ENCODE data around the gene SPECC1L. TPM values are rescaled to one million over a fixed set of nuclear protein-coding genes. Genes with fewer than 3 reads are reported as not detected.

SPECC1L gene
- total RNA-seq, 1 donor from 2014 or later: 41.9 TPM

DNA sequence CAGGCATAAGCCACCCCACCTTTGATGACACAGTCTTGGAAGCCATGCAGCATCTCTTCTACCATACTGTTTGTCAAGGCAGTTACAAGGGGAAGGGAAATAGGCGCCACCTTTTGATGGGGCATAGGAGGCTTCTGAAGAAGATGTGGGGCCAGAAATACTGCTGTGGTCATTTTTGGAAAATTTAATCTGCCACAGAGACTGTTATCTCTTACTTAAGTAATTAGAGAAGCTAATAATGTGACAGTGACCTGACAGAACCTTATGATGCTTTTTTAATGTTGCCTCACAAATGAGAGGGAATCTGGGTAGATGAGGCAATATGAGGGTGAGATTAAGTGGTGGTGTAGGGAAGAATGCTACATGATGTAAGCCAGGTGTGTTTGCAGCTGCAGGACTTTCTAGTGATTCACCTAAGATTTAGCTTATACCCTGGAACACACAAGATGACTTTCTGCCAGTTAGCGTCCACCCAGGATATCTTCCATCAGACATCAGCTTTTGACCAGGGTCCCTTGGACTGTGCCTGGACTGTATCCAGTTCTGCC, 122.5 kb downstream of the SPECC1L start:
- DNase-seq (ENCODE audit: extremely low read depth, low read depth, low spot score): no peak

DNA sequence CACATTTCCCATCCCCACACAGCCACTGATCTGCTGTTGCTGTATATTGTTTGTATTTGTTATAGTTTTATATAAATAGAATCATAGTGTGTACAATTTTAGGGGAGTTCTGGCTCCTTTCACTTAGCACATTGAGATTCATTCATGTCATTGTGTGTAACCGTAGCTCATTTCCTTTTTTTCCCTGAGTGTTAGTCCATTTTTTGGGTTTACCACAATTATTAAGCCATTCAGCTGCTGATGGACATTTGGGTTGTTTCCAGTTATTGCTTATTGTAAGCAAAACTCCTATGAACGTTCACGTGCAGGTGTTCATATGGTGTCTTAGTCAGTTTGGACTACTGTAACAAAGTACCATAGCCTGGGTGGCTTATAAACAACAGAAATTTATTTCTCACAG, 123.2 kb downstream of the SPECC1L start:
- DNase-seq (ENCODE audit: extremely low read depth, low read depth, low spot score): no peak

- DNase-seq (ENCODE audit: extremely low read depth, low read depth, low spot score): no peak
Observed at GRCh38 chr22:24394254-24394653, 123.6 kb downstream of the SPECC1L start.

DNA sequence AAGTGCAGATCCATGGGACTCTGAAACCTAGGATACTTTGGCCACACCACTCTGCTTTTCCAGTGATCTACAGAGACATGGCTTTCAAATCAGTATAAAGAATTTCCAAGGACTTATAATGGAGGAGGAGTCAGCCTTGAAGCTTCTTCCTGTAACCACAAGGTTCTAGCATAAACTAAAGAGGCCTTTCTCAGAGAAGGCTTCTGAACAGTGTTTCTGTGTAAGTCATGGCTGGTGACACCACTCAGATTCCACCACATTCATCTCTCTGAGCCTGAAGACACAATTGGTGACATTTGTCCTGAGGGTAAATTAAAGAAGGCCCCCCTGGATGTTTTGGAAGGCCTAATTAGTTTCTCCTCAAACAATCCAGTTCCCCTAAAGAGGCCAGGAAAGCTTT, 127.8 kb downstream of the SPECC1L start:
- no peak for DNase-seq (ENCODE audit: extremely low read depth, low read depth, low spot score)

- DNase-seq (ENCODE audit: extremely low read depth, low read depth, low spot score): no peak
Observed at GRCh38 chr22:24400034-24400725, 129.5 kb downstream of the SPECC1L start.

- no peak for DNase-seq (ENCODE audit: extremely low read depth, low read depth, low spot score)
Observed at GRCh38 chr22:24400726-24401596, 130.3 kb downstream of the SPECC1L start.

GRCh38 chr22:24401931-24402367, 131.3 kb downstream of the SPECC1L start:
- DNase-seq (ENCODE audit: extremely low read depth, low read depth, low spot score): no peak

DNA sequence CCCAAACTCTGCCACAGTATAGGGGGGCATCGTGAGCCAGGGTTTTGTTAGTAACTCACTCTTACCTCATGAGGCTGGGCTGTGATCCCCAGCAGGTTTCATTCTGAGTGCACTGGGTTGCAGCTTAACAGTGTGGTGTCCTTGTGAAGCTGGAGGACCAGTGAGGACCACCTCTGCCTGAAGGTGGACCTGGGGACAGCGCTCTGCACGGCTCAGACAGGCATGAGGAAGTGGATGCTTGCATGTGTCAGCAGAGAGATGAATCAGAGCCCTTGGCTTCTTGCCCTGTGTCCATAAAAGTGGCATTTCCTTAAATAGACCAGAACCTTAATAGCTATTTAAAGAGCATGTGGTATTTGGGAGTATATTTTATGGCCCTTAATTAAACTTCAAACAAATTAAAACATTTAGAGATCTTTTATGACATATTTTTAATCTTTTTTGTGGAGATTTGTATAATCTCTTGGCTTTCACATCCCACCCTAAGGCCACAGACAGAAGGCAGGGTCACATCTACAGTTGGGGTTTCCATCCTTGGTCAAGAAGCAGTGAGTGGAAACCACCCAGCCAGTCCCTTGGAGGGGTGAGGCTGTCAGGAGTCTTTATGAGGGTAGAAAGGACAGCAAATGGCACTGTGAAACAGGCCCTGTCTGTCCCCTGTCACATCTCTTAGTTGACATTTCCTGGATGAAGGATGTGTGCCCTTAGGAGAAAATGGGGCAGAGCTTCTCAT, 132.0 kb downstream of the SPECC1L start:
- no peak for DNase-seq (ENCODE audit: extremely low read depth, low read depth, low spot score)

- no peak for DNase-seq (ENCODE audit: extremely low read depth, low read depth, low spot score)
Observed at GRCh38 chr22:24403346-24403745, 132.7 kb downstream of the SPECC1L start.

GRCh38 chr22:24404561-24405275, 134.1 kb downstream of the SPECC1L start:
- DNase-seq (ENCODE audit: extremely low read depth, low read depth, low spot score): no peak

DNA sequence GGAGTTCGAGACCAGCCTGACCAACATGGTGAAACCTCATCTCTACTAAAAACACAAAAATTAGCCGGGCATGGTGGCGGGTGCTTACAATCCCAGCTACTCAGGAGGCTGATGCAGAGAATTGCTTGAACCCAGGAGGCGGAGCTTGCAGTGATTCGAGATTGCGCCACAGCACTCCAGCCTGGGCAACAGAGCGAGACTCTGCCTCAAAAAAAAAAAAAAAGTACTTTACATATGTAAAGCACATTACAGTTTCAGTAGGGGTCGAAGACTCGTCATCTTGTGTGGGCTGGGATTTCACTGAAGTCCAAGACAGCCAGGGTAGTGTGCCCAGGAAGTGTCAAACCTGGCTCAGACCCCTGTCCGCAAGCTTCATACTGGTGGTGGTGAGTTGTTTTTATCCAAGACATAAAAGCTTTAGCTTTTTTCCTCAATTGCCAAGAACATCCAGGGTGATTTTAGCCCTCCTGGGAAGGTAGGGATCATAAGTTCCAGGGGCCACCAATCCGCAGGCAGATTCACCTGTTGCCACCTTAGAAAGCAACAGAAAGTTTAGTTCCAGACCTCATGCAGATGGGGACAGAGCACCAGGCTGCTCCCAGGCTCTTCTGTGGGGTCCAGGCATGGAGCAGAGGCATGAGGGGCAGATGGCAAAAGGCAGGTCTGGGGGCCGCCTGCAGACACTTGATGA, 135.1 kb downstream of the SPECC1L start:
- no peak for DNase-seq (ENCODE audit: extremely low read depth, low read depth, low spot score)

- no peak for DNase-seq (ENCODE audit: extremely low read depth, low read depth, low spot score)
Observed at GRCh38 chr22:24406322-24407277, 136.0 kb downstream of the SPECC1L start.

DNA sequence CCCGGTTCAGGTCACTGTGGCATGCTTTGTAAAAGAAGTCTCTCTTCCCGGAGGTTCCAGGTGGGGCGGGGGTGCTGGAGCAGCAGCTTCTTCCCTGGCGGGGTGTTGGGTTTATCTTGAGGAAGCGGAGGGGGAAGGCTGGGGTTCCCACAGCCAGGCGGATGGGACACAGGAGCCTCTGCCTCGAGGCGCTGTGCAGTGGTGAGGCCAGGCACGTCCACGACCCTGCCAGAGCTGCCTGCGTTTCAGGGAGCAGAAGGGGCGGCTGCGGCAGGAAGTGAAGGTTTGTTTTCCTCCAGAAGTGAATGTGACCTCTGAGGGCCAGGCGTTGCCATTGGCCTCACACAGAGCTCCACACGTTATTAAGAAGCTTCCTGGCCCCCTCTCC, 136.6 kb downstream of the SPECC1L start:
- no peak for DNase-seq (ENCODE audit: extremely low read depth, low read depth, low spot score)

DNA sequence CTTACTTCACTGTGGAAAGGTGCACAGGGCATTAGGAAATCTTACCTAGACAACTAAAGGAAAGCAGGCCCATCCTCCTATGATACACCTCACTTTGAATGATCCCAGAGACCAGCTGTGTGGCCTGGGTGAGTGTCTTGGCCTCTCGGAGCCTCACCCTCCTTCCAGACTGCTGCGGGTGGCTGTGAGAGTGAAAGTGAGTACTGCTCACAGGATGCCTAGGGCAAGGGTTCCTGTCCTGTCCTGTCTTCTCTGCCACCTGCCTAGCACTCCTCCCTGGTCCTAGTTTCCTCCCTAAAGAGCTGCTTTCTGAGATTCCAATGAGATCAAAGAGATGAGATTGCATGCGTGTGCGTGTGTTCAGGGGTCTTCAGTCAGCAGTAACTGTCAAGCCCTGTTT, 137.3 kb downstream of the SPECC1L start:
- no peak for DNase-seq (ENCODE audit: extremely low read depth, low read depth, low spot score)

GRCh38 chr22:24408630-24409029, 138.0 kb downstream of the SPECC1L start:
- no peak for DNase-seq (ENCODE audit: extremely low read depth, low read depth, low spot score)

- DNase-seq (ENCODE audit: extremely low read depth, low read depth, low spot score): no peak
Observed at GRCh38 chr22:24409707-24410106, 139.1 kb downstream of the SPECC1L start.

DNA sequence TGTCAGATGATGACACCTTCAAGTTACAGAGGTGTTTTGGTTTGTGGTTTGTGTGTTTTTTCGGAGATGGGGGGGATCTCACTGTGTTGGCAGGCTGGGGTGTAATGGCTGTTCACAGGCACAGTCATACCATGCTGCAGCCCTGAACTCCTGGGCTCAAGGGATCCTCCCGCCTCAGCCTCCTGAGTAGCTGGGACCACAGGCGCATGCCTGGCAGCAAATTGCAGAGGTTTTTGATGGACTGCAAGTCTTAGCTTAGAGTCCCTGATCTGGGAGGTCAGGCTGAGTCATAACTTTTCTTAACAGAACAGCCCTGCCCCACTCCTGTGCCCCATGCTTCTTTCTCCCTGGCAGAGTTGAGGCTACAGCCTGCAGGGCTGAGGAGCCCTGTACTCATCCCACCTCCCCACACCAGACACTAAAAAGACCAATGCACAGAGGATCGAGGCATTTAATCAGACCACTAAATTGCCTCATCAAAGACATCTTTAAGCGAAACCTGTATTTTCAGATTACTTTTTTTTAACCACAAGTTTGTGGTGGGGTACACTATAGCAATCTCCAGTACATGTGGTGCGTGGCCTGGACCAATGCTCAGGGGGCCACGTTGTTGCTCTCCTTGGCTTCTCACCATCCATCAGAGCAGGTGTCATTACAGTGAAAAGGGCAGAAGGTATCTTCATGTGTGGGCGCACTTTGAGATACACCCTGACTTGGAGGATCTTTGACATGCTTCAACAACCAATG, 139.7 kb downstream of the SPECC1L start:
- no peak for DNase-seq (ENCODE audit: extremely low read depth, low read depth, low spot score)

All from glomerular endothelial cell (primary cell).